WTC11 (cell line): ENCODE results near the gene SH3PXD2A.

Experiments used
- ATF2 ChIP-seq: sonication (generic); formaldehyde crosslinking; IDR thresholded peaks from 2 replicates; pipeline ENCODE4 v1.8.1; 2022; ENCODE audit warnings: low read depth, missing genetic modification reagents, borderline replicate concordance
- EMX1 ChIP-seq: fragments of 250-450 bp; sonication (Bioruptor Pico); IDR thresholded peaks from 2 replicates; pipeline ENCODE4 v1.8.0; 2021; ENCODE audit warnings: mild to moderate bottlenecking
- FOXJ3 ChIP-seq: sonication (generic); formaldehyde crosslinking; IDR thresholded peaks from 2 replicates; pipeline ENCODE4 v1.9.0; 2021; ENCODE audit warnings: missing genetic modification reagents, mild to moderate bottlenecking, borderline replicate concordance
- HMGXB4 ChIP-seq: sonication (generic); formaldehyde crosslinking; IDR thresholded peaks from 2 replicates; pipeline ENCODE4 v1.8.1; 2023; ENCODE audit warnings: mild to moderate bottlenecking, moderate library complexity, missing genetic modification reagents
- IRF2 ChIP-seq: sonication (generic); formaldehyde crosslinking; IDR thresholded peaks from 2 replicates; pipeline ENCODE4 v1.8.0; 2022; ENCODE audit warnings: low read depth, missing genetic modification reagents, borderline replicate concordance
- KAT7 ChIP-seq: sonication (generic); formaldehyde crosslinking; IDR thresholded peaks from 2 replicates; pipeline ENCODE4 v1.8.1; 2023; ENCODE audit warnings: missing genetic modification reagents, mild to moderate bottlenecking, borderline replicate concordance
- MYBL2 ChIP-seq: sonication (generic); formaldehyde crosslinking; IDR thresholded peaks from 2 replicates; pipeline ENCODE4 v1.8.1; 2023; ENCODE audit warnings: mild to moderate bottlenecking, moderate library complexity, missing genetic modification reagents
- PREB ChIP-seq: sonication (generic); formaldehyde crosslinking; IDR thresholded peaks from 2 replicates; pipeline ENCODE4 v1.8.1; 2022; ENCODE audit warnings: mild to moderate bottlenecking, missing genetic modification reagents, moderate library complexity, borderline replicate concordance
- TEAD4 ChIP-seq: sonication (generic); formaldehyde crosslinking; IDR thresholded peaks from 2 replicates; pipeline ENCODE4 v1.8.0; 2022; ENCODE audit warnings: mild to moderate bottlenecking, missing genetic modification reagents
- TF ChIP-seq, protein P1 (sequence below): sonication (generic); formaldehyde crosslinking; IDR thresholded peaks from 2 replicates; pipeline ENCODE4 v1.8.1; 2023; ENCODE audit warnings: mild to moderate bottlenecking, missing genetic modification reagents
- TF ChIP-seq, protein P2 (sequence below): fragments of 200-600 bp; IDR thresholded peaks from 2 replicates; pipeline ENCODE4 v1.8.0; 2022; ENCODE audit warnings: antibody characterized with exemption
- TF ChIP-seq, protein P3 (sequence below): sonication (generic); formaldehyde crosslinking; IDR thresholded peaks from 2 replicates; pipeline ENCODE4 v1.8.0; 2023; ENCODE audit warnings: missing genetic modification reagents, mild to moderate bottlenecking, borderline replicate concordance
- TF ChIP-seq, protein P4 (sequence below): sonication (generic); formaldehyde crosslinking; IDR thresholded peaks from 2 replicates; pipeline ENCODE4 v1.8.0; 2022; ENCODE audit warnings: mild to moderate bottlenecking, missing genetic modification reagents

DNA sequence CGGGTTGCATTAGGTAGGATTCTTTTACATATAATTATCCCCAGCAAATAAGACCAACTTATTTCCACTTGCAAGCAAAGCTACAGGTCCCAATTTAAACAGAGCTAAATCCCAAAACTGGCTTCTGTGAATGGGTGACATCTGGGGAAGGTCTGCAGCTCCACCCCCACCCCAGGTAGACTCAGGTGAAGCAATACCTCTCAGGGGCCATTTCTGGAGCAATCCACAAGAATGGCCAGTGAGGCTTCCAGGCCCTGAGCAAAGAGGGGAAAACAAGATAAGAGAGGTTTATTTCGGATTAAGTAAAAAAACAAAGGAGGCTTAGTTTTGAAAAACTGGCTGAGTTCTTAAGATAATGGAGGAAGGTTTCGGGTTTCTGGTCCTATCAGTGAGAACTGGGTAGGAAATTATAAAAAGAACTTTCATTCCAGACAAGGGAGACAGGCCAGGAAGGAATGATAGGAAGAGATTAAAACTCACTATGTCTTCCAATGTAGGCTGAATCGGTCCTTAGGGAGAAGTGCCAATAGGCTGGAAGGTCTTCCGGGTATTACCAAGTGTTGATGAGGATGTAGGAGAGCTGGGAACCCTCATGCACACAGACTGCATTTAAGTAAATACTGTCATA, 25.4 kb downstream of the SH3PXD2A start:
- TF ChIP-seq, protein P1, sequence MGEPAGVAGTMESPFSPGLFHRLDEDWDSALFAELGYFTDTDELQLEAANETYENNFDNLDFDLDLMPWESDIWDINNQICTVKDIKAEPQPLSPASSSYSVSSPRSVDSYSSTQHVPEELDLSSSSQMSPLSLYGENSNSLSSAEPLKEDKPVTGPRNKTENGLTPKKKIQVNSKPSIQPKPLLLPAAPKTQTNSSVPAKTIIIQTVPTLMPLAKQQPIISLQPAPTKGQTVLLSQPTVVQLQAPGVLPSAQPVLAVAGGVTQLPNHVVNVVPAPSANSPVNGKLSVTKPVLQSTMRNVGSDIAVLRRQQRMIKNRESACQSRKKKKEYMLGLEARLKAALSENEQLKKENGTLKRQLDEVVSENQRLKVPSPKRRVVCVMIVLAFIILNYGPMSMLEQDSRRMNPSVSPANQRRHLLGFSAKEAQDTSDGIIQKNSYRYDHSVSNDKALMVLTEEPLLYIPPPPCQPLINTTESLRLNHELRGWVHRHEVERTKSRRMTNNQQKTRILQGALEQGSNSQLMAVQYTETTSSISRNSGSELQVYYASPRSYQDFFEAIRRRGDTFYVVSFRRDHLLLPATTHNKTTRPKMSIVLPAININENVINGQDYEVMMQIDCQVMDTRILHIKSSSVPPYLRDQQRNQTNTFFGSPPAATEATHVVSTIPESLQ (CRISPR knock-in tag): no peak
- no peak for TF ChIP-seq TEAD4
- no peak for TF ChIP-seq KAT7 (CRISPR knock-in tag)
- no peak for TF ChIP-seq IRF2 (CRISPR knock-in tag)
- no peak for TF ChIP-seq ATF2 (CRISPR knock-in tag)
- TF ChIP-seq, protein P2, sequence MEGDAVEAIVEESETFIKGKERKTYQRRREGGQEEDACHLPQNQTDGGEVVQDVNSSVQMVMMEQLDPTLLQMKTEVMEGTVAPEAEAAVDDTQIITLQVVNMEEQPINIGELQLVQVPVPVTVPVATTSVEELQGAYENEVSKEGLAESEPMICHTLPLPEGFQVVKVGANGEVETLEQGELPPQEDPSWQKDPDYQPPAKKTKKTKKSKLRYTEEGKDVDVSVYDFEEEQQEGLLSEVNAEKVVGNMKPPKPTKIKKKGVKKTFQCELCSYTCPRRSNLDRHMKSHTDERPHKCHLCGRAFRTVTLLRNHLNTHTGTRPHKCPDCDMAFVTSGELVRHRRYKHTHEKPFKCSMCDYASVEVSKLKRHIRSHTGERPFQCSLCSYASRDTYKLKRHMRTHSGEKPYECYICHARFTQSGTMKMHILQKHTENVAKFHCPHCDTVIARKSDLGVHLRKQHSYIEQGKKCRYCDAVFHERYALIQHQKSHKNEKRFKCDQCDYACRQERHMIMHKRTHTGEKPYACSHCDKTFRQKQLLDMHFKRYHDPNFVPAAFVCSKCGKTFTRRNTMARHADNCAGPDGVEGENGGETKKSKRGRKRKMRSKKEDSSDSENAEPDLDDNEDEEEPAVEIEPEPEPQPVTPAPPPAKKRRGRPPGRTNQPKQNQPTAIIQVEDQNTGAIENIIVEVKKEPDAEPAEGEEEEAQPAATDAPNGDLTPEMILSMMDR: no peak
- no peak for TF ChIP-seq MYBL2 (CRISPR knock-in tag)
- no peak for TF ChIP-seq FOXJ3 (CRISPR knock-in tag)
- TF ChIP-seq, protein P3, sequence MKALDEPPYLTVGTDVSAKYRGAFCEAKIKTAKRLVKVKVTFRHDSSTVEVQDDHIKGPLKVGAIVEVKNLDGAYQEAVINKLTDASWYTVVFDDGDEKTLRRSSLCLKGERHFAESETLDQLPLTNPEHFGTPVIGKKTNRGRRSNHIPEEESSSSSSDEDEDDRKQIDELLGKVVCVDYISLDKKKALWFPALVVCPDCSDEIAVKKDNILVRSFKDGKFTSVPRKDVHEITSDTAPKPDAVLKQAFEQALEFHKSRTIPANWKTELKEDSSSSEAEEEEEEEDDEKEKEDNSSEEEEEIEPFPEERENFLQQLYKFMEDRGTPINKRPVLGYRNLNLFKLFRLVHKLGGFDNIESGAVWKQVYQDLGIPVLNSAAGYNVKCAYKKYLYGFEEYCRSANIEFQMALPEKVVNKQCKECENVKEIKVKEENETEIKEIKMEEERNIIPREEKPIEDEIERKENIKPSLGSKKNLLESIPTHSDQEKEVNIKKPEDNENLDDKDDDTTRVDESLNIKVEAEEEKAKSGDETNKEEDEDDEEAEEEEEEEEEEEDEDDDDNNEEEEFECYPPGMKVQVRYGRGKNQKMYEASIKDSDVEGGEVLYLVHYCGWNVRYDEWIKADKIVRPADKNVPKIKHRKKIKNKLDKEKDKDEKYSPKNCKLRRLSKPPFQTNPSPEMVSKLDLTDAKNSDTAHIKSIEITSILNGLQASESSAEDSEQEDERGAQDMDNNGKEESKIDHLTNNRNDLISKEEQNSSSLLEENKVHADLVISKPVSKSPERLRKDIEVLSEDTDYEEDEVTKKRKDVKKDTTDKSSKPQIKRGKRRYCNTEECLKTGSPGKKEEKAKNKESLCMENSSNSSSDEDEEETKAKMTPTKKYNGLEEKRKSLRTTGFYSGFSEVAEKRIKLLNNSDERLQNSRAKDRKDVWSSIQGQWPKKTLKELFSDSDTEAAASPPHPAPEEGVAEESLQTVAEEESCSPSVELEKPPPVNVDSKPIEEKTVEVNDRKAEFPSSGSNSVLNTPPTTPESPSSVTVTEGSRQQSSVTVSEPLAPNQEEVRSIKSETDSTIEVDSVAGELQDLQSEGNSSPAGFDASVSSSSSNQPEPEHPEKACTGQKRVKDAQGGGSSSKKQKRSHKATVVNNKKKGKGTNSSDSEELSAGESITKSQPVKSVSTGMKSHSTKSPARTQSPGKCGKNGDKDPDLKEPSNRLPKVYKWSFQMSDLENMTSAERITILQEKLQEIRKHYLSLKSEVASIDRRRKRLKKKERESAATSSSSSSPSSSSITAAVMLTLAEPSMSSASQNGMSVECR (CRISPR knock-in tag): no peak
- no peak for TF ChIP-seq PREB (CRISPR knock-in tag)
- no peak for TF ChIP-seq HMGXB4 (CRISPR knock-in tag)
- TF ChIP-seq, protein P4, sequence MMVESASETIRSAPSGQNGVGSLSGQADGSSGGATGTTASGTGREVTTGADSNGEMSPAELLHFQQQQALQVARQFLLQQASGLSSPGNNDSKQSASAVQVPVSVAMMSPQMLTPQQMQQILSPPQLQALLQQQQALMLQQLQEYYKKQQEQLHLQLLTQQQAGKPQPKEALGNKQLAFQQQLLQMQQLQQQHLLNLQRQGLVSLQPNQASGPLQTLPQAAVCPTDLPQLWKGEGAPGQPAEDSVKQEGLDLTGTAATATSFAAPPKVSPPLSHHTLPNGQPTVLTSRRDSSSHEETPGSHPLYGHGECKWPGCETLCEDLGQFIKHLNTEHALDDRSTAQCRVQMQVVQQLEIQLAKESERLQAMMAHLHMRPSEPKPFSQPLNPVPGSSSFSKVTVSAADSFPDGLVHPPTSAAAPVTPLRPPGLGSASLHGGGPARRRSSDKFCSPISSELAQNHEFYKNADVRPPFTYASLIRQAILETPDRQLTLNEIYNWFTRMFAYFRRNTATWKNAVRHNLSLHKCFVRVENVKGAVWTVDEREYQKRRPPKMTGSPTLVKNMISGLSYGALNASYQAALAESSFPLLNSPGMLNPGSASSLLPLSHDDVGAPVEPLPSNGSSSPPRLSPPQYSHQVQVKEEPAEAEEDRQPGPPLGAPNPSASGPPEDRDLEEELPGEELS (CRISPR knock-in tag): no peak
- no peak for TF ChIP-seq EMX1 (CRISPR knock-in tag)
